ENCODE results near the gene RPS3.

- TF ChIP-seq CTCF (IDR thresholded peaks at IDR 0.05; ENCODE audit: poor library complexity) (peak; percentile 14), EZH2phosphoT487 (IDR thresholded peaks at IDR 0.05; ENCODE audit: low read depth, severe bottlenecking, unreplicated experiment) (no peak)
Measured at GRCh38 chr11:75350122-75350742, 49.1 kb upstream of the RPS3 start.

Data from hepatocyte (in vitro differentiated cells).